Karpas-422 (cell line): ENCODE results near the gene EEA1. TPM values are rescaled to one million over a fixed set of nuclear protein-coding genes. Genes with fewer than 3 reads are reported as not detected.
"Not testable (repeated sequence)": the region's sequence is repeated elsewhere in the genome, so short reads cannot be mapped to it uniquely, and the experiment has no call there.

ENCODE experiments used
- DNase-seq: peaks from one replicate; pipeline ENCODE4 v3.0.0-alpha.2; 2015
- H2AFZ ChIP-seq: fragments of 200-600 bp; sonication (generic); 2 replicates; pipeline ENCODE4 v1.6.1; 2014; ENCODE audit warnings: antibody characterized with exemption, low read length, mixed read lengths
- H3K27ac ChIP-seq: fragments of 200-600 bp; sonication (generic); 2 replicates; pipeline ENCODE4 v1.5.1; 2014; ENCODE audit warnings: mild to moderate bottlenecking, low read length, moderate library complexity
- H3K27me3 ChIP-seq: fragments of 200-600 bp; sonication (generic); 2 replicates; pipeline ENCODE4 v1.6.1; 2014; ENCODE audit warnings: low read length, mixed read lengths
- H3K36me3 ChIP-seq: fragments of 200-600 bp; sonication (generic); 2 replicates; pipeline ENCODE4 v1.6.1; 2014; ENCODE audit warnings: low read length, mixed read lengths; ENCODE audit not compliant: insufficient read depth
- H3K4me1 ChIP-seq: fragments of 200-600 bp; sonication (generic); 2 replicates; pipeline ENCODE4 v1.6.1; 2014; ENCODE audit warnings: mild to moderate bottlenecking, low read length, mixed read lengths
- H3K4me2 ChIP-seq: fragments of 200-600 bp; sonication (generic); 2 replicates; pipeline ENCODE4 v1.6.1; 2014; ENCODE audit warnings: low read length, low read depth, mild to moderate bottlenecking; ENCODE audit not compliant: poor library complexity, severe bottlenecking
- H3K4me3 ChIP-seq: fragments of 200-600 bp; sonication (generic); 2 replicates; pipeline ENCODE4 v1.5.1; 2014; ENCODE audit warnings: mild to moderate bottlenecking, antibody characterized with exemption, low read length, mixed read lengths
- H3K79me2 ChIP-seq: fragments of 200-600 bp; sonication (generic); 2 replicates; pipeline ENCODE4 v1.6.1; 2014; ENCODE audit warnings: mild to moderate bottlenecking, low read length, mixed read lengths
- H3K9ac ChIP-seq: fragments of 200-600 bp; sonication (generic); 2 replicates; pipeline ENCODE4 v1.6.0; 2014; ENCODE audit warnings: low read length
- H3K9me2 ChIP-seq: fragments of 200-600 bp; sonication (generic), shearing (Covaris generic); replicated peaks from 2 replicates; pipeline ENCODE4 v1.6.0; 2014; ENCODE audit warnings: mild to moderate bottlenecking, low read length, moderate library complexity; ENCODE audit not compliant: insufficient read depth
- H3K9me3 ChIP-seq: fragments of 300-700, 200-600 bp; sonication (generic); 2 replicates; pipeline ENCODE4 v1.6.1; 2014; ENCODE audit warnings: low read length, mixed read lengths
- H4K20me1 ChIP-seq: fragments of 200-600 bp; sonication (generic); 2 replicates; pipeline ENCODE4 v1.6.1; 2014; ENCODE audit warnings: mild to moderate bottlenecking, antibody characterized with exemption, low read length, low read depth; ENCODE audit not compliant: insufficient read depth
- total RNA-seq: library from RNA; depleted of rRNA; stranded (reverse); fragments of >200 nt; shearing (Covaris generic); gene quantifications from 2 replicates; pipeline ENCODE4 v1.2.3, GENCODE V29; 2014; ENCODE audit warnings: low replicate concordance

The EEA1 gene
- total RNA-seq, 1 experiment from 2014 or later = 9.2 TPM

GRCh38 chr12:92810370-92810769, 118.7 kb downstream of the EEA1 start:
- DNase-seq = peak; percentile 69
- Histone ChIP-seq H3K4me3 (no peak overlapping the region), H3K36me3 (peaks cover 44% of the 10 kb centered on the region), H2AFZ (no peak overlapping the region), H4K20me1 (no peaks in the 10 kb centered on the region), H3K9me3 (no peaks in the 10 kb centered on the region), H3K27me3 (no peaks in the 10 kb centered on the region), H3K27ac (peak overlapping the region; percentile 74), H3K9me2 (no peaks in the 10 kb centered on the region), H3K4me1 (peaks cover 25% of the 10 kb centered on the region), H3K4me2 (peak overlapping the region; percentile 53), H3K79me2 (peaks cover 6% of the 10 kb centered on the region; the same call in 1 of the 2 replicates), H3K9ac (no peak overlapping the region)

GRCh38 chr12:92803903-92804302, 125.2 kb downstream of the EEA1 start:
- H3K36me3 ChIP-seq = peaks cover 46% of the 10 kb centered on the region
- no peaks in the 10 kb centered on the region for H3K4me1 ChIP-seq
- no peak overlapping the region for H3K27ac ChIP-seq
- no peaks in the 10 kb centered on the region for H3K9me3 ChIP-seq
- H2AFZ ChIP-seq = no peak overlapping the region
- H4K20me1 ChIP-seq = no peaks in the 10 kb centered on the region
- no peak overlapping the region for H3K9ac ChIP-seq
- peaks cover 7% of the 10 kb centered on the region; the same call in 1 of the 2 replicates for H3K79me2 ChIP-seq
- no peak for DNase-seq
- H3K4me2 ChIP-seq = no peak overlapping the region
- no peaks in the 10 kb centered on the region for H3K9me2 ChIP-seq
- H3K27me3 ChIP-seq = no peaks in the 10 kb centered on the region
- H3K4me3 ChIP-seq = no peak overlapping the region

GRCh38 chr12:92802906-92803305, 126.2 kb downstream of the EEA1 start:
- H3K9me3 ChIP-seq = no peaks in the 10 kb centered on the region
- H3K9me2 ChIP-seq = no peaks in the 10 kb centered on the region
- H3K27ac ChIP-seq = no peak overlapping the region
- no peaks in the 10 kb centered on the region for H4K20me1 ChIP-seq
- H3K36me3 ChIP-seq = peaks cover 40% of the 10 kb centered on the region
- no peak overlapping the region for H2AFZ ChIP-seq
- peaks cover 7% of the 10 kb centered on the region; the same call in 1 of the 2 replicates for H3K79me2 ChIP-seq
- no peaks in the 10 kb centered on the region for H3K4me1 ChIP-seq
- DNase-seq = no peak
- no peaks in the 10 kb centered on the region for H3K27me3 ChIP-seq
- no peak overlapping the region for H3K4me3 ChIP-seq
- no peak overlapping the region for H3K4me2 ChIP-seq
- H3K9ac ChIP-seq = no peak overlapping the region

- Histone ChIP-seq H3K27ac (no peak overlapping the region), H3K4me2 (no peak overlapping the region), H3K9me3 (no peaks in the 10 kb centered on the region), H3K4me1 (no peaks in the 10 kb centered on the region), H4K20me1 (no peaks in the 10 kb centered on the region), H2AFZ (no peak overlapping the region), H3K79me2 (peaks cover 5% of the 10 kb centered on the region; the same call in 1 of the 2 replicates), H3K4me3 (no peak overlapping the region), H3K9ac (no peak overlapping the region), H3K9me2 (no peaks in the 10 kb centered on the region), H3K27me3 (no peaks in the 10 kb centered on the region), H3K36me3 (peaks cover 28% of the 10 kb centered on the region)
- no peak for DNase-seq
Measured at GRCh38 chr12:92796650-92797049, 132.4 kb downstream of the EEA1 start.

- no peak overlapping the region for H3K9ac ChIP-seq
- no peak overlapping the region for H3K4me2 ChIP-seq
Measured at GRCh38 chr12:92794814-92795213, 134.3 kb downstream of the EEA1 start.

GRCh38 chr12:92794356-92794755, 134.7 kb downstream of the EEA1 start:
- H3K9me3 ChIP-seq, H3K27ac ChIP-seq, H3K4me1 ChIP-seq, H3K4me3 ChIP-seq, H3K4me2 ChIP-seq, H4K20me1 ChIP-seq, H2AFZ ChIP-seq, H3K27me3 ChIP-seq, DNase-seq, H3K9ac ChIP-seq, H3K9me2 ChIP-seq, H3K79me2 ChIP-seq: not testable (repeated sequence)
- peaks cover 18% of the 10 kb centered on the region for H3K36me3 ChIP-seq

More at GRCh38 chr12:92794814-92795213, 134.3 kb downstream of the EEA1 start:
- Histone ChIP-seq H3K27me3 (no peaks in the 10 kb centered on the region), H3K4me3 (no peak overlapping the region), H3K27ac (no peak overlapping the region), H4K20me1 (no peaks in the 10 kb centered on the region), H3K4me1 (no peaks in the 10 kb centered on the region), H3K36me3 (peaks cover 18% of the 10 kb centered on the region), H3K9me2 (no peaks in the 10 kb centered on the region), H2AFZ (no peak overlapping the region), H3K9me3 (no peaks in the 10 kb centered on the region), H3K79me2 (peaks cover 5% of the 10 kb centered on the region; the same call in 1 of the 2 replicates)
- DNase-seq = no peak

GRCh38 chr12:92786045-92786444, 143.1 kb downstream of the EEA1 start:
- Histone ChIP-seq H3K9ac (no peak overlapping the region), H3K4me2 (peak overlapping the region; percentile 14), H3K9me2 (no peaks in the 10 kb centered on the region), H3K27me3 (no peaks in the 10 kb centered on the region), H2AFZ (no peak overlapping the region), H3K27ac (no peak overlapping the region), H3K36me3 (peaks cover 2% of the 10 kb centered on the region; the same call in 1 of the 2 replicates), H3K79me2 (0 out of 2 replicates have a peak, but pooled peaks cover 3% of the 10 kb centered on the region), H3K4me3 (no peak overlapping the region), H3K9me3 (no peaks in the 10 kb centered on the region), H3K4me1 (peaks cover 20% of the 10 kb centered on the region), H4K20me1 (no peaks in the 10 kb centered on the region)
- peak; percentile 50 for DNase-seq

- H3K36me3 ChIP-seq = peaks cover 2% of the 10 kb centered on the region; the same call in 1 of the 2 replicates
- no peak for DNase-seq
Measured at GRCh38 chr12:92785563-92785950, 143.5 kb downstream of the EEA1 start.

More at GRCh38 chr12:92785563-92785950, 143.5 kb downstream of the EEA1 start:
- H3K4me2 ChIP-seq = peak overlapping the region; percentile 14
- peaks cover 20% of the 10 kb centered on the region for H3K4me1 ChIP-seq
- no peaks in the 10 kb centered on the region for H3K9me2 ChIP-seq
- 0 out of 2 replicates have a peak, but pooled peaks cover 3% of the 10 kb centered on the region for H3K79me2 ChIP-seq
- no peak overlapping the region for H2AFZ ChIP-seq
- H3K9ac ChIP-seq = no peak overlapping the region
- H3K27ac ChIP-seq = peak overlapping the region; percentile 28; the same call in 1 of the 2 replicates
- H4K20me1 ChIP-seq = no peaks in the 10 kb centered on the region
- H3K9me3 ChIP-seq = no peaks in the 10 kb centered on the region
- no peak overlapping the region for H3K4me3 ChIP-seq
- H3K27me3 ChIP-seq = no peaks in the 10 kb centered on the region
